ENCODE data around the gene KCNAB1. TPM values are rescaled to one million over a fixed set of nuclear protein-coding genes. Genes with fewer than 3 reads are reported as not detected.
A peak's percentile ranks its signal among the peaks of the same experiment; 100 is the strongest.

The KCNAB1 gene
- total RNA-seq, 1 donor from 2014 or later = 16.5 TPM

- Mint-ChIP-seq H3K36me3 (ENCODE audit: unreplicated experiment) (no peaks in the 10 kb centered on the region), H3K4me1 (ENCODE audit: low read depth, unreplicated experiment) (peaks cover 5% of the 10 kb centered on the region), H3K4me3 (ENCODE audit: unreplicated experiment) (no peak overlapping the region), H3K27ac (ENCODE audit: unreplicated experiment) (no peak overlapping the region), H3K9me3 (ENCODE audit: unreplicated experiment) (peaks cover 2% of the 10 kb centered on the region), H3K27me3 (ENCODE audit: unreplicated experiment) (peaks cover 2% of the 10 kb centered on the region)
- no peak for TF ChIP-seq CTCF (IDR thresholded peaks at IDR 0.05; ENCODE audit: partially characterized antibody, unreplicated experiment)
- DNase-seq = no peak
Measured at GRCh38 chr3:156511987-156512677, 391.8 kb downstream of the KCNAB1 start.

DNA sequence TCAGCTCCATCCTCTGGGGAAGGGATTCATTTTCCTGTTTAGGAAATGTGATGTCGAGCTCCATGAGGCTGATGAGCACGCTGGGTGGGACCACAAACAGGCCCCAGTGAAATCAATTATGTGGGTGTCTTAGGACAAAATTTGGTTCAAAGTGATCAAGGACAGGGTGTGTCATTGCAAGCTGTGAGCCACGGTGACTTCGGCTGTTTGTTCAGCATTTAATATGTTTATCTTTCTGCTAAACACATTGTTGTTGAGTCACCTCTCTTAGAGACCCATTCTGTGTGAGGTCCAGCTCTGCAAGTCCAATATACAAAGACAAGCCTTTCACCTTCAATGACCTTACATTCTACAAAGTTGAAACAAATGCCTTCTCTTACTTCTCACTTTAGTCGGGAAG is 393.2 kb downstream of the KCNAB1 start:
- no peak overlapping the region for H3K27ac Mint-ChIP-seq (ENCODE audit: unreplicated experiment)
- H3K36me3 Mint-ChIP-seq (ENCODE audit: unreplicated experiment) = no peaks in the 10 kb centered on the region
- peaks cover under 1% of the 10 kb centered on the region for H3K9me3 Mint-ChIP-seq (ENCODE audit: unreplicated experiment)
- no peak for DNase-seq
- TF ChIP-seq CTCF (IDR thresholded peaks at IDR 0.05; ENCODE audit: partially characterized antibody, unreplicated experiment) = no peak
- H3K27me3 Mint-ChIP-seq (ENCODE audit: unreplicated experiment) = peaks cover 2% of the 10 kb centered on the region
- no peak overlapping the region for H3K4me3 Mint-ChIP-seq (ENCODE audit: unreplicated experiment)
- peaks cover 11% of the 10 kb centered on the region for H3K4me1 Mint-ChIP-seq (ENCODE audit: low read depth, unreplicated experiment)

DNA sequence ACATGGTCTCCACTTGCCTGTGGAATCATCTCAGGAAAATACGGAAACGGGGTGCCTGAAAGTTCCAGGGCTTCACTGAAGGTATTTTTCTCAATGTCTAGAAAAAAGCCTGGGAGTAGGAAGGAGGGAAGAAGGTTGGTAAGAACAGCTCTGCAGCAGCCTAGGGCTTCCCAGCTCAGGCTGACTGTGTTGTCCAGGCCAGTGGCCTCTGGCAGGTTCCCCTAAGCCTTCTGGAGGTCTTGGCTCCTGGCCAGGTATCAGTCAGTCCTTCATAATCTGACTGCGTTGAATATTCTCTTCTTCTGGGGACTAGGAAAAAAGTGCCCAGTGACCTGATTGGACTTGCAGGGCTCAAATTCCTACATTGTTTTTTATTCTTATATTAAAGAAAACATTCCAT is 395.9 kb downstream of the KCNAB1 start:
- H3K4me3 Mint-ChIP-seq (ENCODE audit: unreplicated experiment) = no peak overlapping the region
- peaks cover 2% of the 10 kb centered on the region for H3K27me3 Mint-ChIP-seq (ENCODE audit: unreplicated experiment)
- H3K27ac Mint-ChIP-seq (ENCODE audit: unreplicated experiment) = no peak overlapping the region

GRCh38 chr3:156516961-156517360 is 396.6 kb downstream of the KCNAB1 start:
- no peaks in the 10 kb centered on the region for H3K9me3 Mint-ChIP-seq (ENCODE audit: unreplicated experiment)
- H3K36me3 Mint-ChIP-seq (ENCODE audit: unreplicated experiment) = no peaks in the 10 kb centered on the region
- H3K27me3 Mint-ChIP-seq (ENCODE audit: unreplicated experiment) = no peaks in the 10 kb centered on the region
- peaks cover 18% of the 10 kb centered on the region for H3K4me1 Mint-ChIP-seq (ENCODE audit: low read depth, unreplicated experiment)
- no peak overlapping the region for H3K4me3 Mint-ChIP-seq (ENCODE audit: unreplicated experiment)
- DNase-seq = no peak
- H3K27ac Mint-ChIP-seq (ENCODE audit: unreplicated experiment) = no peak overlapping the region
- TF ChIP-seq CTCF (IDR thresholded peaks at IDR 0.05; ENCODE audit: partially characterized antibody, unreplicated experiment) = no peak

More for the DNA sequence above, 395.9 kb downstream of the KCNAB1 start:
- Mint-ChIP-seq H3K9me3 (ENCODE audit: unreplicated experiment) (no peaks in the 10 kb centered on the region), H3K36me3 (ENCODE audit: unreplicated experiment) (no peaks in the 10 kb centered on the region), H3K4me1 (ENCODE audit: low read depth, unreplicated experiment) (peaks cover 18% of the 10 kb centered on the region)
- no peak for DNase-seq
- TF ChIP-seq CTCF (IDR thresholded peaks at IDR 0.05; ENCODE audit: partially characterized antibody, unreplicated experiment) = no peak

DNA sequence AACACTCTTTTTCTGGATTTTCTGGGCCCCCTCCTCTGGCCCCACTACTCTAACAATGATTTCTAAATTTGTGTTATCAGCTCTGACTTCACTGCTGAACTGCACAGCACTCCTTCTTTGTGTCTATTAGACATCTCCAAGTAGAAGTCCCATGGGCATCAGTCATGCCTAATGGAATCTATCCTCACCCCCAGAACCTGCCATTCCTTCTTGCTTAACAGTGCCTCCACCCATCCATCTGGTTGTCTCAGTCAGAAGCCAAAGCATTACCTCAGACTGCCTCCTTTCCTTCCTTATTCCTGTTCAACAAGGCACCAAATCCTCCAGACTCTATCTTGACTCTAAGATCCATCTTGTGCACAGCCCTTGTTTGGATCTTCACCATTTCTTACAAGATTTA is 398.3 kb downstream of the KCNAB1 start:
- DNase-seq = no peak
- H3K9me3 Mint-ChIP-seq (ENCODE audit: unreplicated experiment) = no peaks in the 10 kb centered on the region
- H3K4me3 Mint-ChIP-seq (ENCODE audit: unreplicated experiment) = no peak overlapping the region
- H3K36me3 Mint-ChIP-seq (ENCODE audit: unreplicated experiment) = no peaks in the 10 kb centered on the region
- TF ChIP-seq CTCF (IDR thresholded peaks at IDR 0.05; ENCODE audit: partially characterized antibody, unreplicated experiment) = no peak
- no peaks in the 10 kb centered on the region for H3K27me3 Mint-ChIP-seq (ENCODE audit: unreplicated experiment)
- peaks cover 23% of the 10 kb centered on the region for H3K4me1 Mint-ChIP-seq (ENCODE audit: low read depth, unreplicated experiment)
- H3K27ac Mint-ChIP-seq (ENCODE audit: unreplicated experiment) = peak overlapping the region; percentile 24
